Measurements from ENCODE around the gene POR.
"Not testable (repeated sequence)": the region's sequence is repeated elsewhere in the genome, so short reads cannot be mapped to it uniquely, and the experiment has no call there.

POR gene

GRCh38 chr7:75914655-75915415, at the start of gene POR:
Gene POR (plus strand): TSS chr7:75915155. CDS start chr7:75954002, 38,847 bp downstream.
- DNase-seq, result peak; percentile 98

DNA sequence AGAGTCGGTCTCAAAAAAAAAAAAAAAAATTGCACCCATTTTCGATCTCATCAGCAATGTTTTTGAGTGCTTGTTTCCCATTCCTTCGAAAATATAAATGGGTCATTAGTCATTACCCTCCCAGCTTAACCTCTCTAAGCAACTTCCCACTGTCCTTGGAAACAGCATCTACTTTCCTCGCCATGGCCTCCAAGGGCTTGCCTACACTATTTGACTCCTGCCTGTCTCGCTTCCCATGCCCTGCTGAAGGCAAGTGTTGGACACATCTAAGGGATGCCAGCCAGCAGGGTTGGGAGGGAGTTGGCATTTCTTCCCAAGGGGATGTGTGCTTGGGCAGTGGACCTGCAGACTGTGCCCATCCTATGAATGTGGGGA, 48.9 kb upstream of the POR start:
- DNase-seq, result no peak

DNA sequence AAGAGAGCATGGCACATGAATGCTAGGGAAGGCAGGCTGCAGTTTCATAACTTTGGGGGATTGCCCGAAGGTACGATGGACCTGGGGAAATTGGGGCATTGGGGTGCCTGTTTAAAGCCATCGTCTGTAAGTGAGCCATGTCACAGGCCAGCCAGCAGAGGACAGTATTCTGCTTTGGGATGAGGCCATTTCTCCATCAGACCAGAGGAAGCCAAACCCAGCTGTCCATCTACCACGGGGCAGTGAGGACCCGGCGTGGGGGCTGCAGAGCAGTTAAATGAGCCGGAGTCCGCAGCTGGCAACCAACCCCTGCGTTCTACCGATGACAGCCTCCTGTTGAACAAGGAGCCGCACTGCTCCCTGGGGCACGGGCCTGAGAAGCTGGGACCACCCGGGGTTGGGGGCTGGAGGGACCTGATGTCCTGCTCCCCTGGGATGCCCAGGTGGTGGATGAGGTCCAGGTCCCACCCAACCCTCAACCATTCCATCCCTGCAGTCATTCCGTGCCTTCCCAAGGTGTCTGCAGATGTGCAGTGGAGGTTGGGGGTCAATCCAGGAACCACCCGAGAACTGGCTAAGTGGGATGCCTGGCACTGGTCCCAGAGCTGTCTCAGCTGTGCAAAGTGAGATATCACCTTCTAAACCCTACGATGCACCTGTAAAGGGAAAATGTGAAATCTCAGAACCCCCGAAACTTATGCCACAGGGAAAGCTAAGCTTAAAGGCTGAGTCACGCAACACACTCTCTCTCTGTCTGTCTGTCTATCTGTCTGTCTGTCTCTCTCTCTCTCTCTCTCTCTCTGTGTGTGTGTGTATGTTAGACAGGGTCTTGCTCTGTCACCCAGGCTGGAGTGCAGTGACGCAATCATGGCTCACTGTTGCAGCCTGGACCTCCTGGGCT, 48.2 kb upstream of the POR start:
- DNase-seq, result peak; percentile 64

DNA sequence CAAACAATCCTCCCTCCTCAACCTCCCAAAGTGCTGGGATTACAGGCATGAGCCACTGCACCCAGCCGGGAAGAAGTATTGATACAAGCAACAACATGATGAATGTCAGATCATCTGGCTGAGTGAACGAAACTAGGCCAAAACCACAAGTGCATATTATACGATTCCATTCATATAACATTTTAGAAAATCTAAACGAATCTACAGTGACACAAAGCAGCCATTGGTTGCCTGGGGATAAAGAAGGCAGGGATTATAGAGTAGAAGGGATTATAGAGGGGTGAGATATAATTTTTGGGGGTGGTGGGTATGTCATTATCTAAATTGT, 47.6 kb upstream of the POR start:
- no peak for DNase-seq

DNA sequence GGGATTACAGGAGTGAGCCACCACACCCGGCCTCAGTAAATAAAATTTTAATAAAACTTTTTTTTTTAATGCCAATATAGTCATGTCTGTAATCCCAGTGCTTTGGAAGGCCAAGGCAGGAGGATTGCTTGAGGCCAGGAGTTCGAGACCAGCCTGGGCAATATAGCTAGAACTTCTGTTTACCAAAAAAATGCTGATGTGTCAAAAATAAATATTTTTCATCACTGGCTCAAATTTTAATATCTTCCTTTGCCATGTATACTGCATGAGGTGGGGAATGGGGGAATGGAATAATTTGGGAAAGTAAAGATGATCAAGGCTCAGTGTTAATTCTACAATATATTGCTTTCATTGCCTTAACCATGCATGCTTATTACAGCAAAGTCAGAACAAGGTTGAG, 46.8 kb upstream of the POR start:
- no peak for DNase-seq

DNA sequence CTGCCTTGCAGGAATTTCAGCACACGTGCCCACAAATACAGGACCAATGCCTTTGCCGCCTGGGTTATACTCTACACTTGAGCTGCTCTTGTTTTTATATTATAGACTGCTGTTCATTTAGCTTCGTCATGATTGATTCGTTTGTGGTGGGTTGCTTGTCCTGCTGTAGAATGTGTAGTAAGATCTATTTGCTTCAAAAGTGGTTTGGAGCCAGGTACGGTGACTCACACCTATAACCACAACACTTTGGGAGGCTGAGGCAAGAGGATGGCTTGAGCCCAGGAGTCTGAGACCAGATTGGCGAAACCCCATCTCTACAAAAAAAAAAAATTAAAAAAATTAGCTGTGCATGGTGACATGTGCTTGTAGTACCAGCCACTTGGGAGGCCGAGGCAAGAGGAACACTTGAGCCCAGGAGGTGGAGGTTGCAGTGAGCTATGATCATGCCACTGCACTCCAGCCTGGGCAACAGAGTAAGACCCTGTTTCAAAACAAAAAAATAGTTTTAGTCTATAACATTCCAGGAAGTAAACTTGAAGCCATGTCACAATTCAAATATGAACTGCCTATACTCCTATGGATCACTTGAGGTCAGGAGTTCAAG, 45.1 kb upstream of the POR start:
- no peak for DNase-seq

- DNase-seq, result no peak
Measured at GRCh38 chr7:75870557-75871161, 44.3 kb upstream of the POR start.

DNA sequence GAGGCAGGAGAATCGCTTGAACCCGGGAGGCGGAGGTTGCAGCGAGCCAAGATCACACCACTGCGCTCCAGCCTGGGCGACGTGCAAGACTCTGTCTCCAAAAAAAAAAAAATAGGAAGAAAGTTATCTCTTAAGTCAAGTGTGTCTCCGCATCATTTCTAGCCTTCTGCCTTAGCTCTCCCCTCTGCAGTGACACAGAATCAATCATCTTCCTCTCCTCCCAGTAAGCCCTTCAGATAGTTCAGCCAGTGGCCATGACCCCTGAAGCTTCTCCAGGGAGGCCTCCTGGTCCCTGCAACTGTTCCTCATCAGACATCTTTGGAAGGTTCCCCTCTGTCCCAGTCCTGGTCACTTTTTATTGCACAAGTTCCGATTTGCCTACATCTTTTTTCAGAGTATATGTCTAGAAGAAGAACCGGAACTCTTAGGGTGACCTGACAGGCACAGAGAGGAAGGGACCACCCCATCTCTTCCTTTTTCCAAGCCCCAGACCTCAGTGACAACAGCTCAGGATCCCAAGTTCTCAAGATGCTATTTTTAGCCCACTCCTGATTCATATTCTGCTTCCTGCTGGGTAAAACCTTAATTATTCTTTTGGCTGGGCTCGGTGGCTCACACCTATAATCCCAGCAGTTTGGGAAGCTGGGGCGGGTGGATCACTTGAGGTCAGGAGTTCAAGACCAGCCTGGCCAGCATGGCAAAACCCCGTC, 42.7 kb upstream of the POR start:
- DNase-seq, result no peak

DNA sequence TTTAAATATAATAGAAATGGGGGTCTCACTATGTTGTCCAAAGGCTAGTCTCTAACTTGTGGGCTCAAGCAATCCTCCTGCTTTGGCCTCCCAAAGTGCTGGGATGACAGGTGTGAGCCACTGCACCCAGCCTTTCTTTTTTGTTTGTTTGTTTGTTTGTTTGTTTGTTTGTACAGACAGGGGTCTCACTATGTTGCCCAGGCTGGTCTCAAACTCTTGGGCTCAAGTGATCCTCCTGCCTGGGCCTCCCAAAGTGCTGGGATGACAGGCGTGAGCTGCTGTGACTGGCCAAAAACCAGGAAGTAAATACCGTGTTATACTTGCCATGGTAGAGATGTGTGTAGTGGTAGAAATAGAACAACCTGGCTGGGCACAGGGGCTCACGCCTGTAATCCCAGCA, 40.8 kb upstream of the POR start:
- DNase-seq, result not testable (repeated sequence)

GRCh38 chr7:75875113-75876080, 39.6 kb upstream of the POR start:
- no peak for DNase-seq

- no peak for DNase-seq
Measured at GRCh38 chr7:75876126-75876881, 38.7 kb upstream of the POR start.

GRCh38 chr7:75878312-75878768, 36.6 kb upstream of the POR start:
- DNase-seq, result no peak

GRCh38 chr7:75878769-75879611, 36.0 kb upstream of the POR start, which contains the start of gene RHBDD2:
Gene RHBDD2 (plus strand): TSS chr7:75879034. CDS start chr7:75879083, 49 bp downstream.
- peak; percentile 97 for DNase-seq

- DNase-seq, result peak; percentile 75
Measured at GRCh38 chr7:75879771-75880184, 35.2 kb upstream of the POR start.

DNA sequence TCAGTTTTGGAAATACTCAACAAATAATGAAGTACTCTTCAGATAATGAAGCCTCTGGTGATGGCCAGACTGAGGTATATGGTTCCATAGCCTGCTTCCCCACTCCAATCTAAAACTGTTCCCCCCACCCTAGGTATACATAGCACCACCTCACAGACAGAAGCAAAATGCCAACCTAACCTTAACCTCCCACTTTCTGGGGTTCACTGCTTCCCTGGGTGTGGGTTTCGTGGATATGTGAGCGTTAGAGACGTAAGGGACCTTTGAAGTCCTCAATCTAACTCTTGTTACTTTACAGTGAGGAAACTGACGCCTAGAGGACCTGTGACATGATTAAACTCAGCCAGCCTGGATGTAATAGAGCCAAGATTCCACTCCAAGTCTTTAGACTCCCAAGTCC, 34.7 kb upstream of the POR start:
- DNase-seq, result no peak

DNA sequence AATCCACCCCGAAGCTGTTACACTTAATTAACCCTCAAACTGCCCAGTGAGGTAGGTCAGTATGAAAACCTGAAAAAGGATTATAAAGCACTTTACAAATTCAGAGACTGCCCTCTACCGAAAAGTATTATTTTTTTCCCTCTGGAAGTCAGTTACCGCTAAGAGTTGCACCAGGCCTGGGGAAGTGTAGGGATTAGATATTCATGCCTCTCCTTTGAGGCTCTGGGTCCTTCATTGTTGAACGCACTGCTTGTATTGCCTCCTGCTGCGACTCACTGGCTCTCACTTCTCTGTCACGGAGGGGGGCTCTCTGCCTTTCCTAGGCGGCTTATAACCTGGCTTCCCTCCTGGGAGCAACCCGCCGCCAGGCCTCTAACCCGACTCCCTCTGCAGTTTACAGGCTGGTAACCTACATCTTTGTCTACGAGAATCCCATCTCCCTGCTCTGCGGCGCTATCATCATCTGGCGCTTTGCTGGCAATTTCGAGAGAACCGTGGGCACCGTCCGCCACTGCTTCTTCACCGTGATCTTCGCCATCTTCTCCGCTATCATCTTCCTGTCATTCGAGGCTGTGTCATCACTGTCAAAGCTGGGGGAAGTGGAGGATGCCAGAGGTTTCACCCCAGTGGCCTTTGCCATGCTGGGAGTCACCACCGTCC, 33.4 kb upstream of the POR start:
- DNase-seq, result no peak

DNA sequence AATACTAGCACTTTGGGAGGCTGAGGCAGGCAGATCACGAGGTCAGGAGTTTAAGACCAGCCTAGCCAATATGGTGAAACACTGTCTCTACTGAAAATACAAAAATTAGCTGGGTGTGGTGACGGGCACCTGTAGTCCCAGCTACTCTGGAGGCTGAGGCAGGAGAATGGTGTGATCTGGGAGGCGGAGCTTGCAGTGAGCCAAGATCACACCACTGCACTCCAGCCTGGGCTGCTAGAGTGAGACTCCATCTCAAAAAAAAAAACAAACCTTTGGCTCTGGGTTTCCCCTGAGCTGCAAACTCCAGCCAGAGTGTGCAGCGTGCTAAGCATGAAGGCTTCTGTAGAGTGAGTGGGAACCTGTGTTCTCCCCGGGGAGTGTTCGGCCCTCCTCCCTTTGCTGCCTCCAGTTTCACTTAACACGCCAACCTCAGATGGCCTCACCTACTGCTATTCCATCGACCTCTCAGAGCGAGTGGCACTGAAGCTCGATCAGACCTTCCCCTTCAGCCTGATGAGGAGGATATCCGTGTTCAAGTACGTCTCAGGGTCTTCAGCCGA, 31.6 kb upstream of the POR start:
- DNase-seq, result not testable (repeated sequence)

GRCh38 chr7:75884476-75884875, 30.5 kb upstream of the POR start:
- DNase-seq, result no peak

DNA sequence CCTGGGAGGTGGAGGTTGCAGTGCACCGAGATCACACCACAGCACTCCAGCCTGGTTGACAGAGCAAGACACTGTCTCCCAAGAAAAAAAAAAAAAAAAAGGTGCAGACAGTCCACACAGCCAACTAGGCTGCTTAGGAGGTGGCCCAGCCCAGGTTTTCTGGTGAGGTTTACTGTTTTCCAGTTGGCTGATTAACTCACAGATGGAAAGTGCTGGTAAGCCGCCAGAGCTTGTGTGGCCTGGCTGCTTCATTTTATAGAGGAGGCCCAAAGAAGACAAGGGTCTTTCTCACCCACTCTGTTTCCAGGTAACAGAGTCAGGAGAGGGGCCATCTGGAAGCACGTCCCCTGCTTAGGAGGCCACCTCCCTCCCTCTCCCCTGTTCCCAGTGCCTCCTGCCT, 29.9 kb upstream of the POR start:
- DNase-seq, result no peak

Measured in CD4-positive, alpha-beta T cell treated with Interleukin-21 for 1 hour (primary cell).